Neural progenitor cell (in vitro differentiated cells): ENCODE measurements around the gene STK40.

Experiments
- CTCF ChIP-seq: fragments of 200-600 bp; sonication (generic); IDR thresholded peaks from 2 replicates; pipeline ENCODE4 v1.5.1; 2017; ENCODE audit warnings: antibody characterized with exemption, mild to moderate bottlenecking
- EZH2 ChIP-seq: fragments of 200-600 bp; sonication (generic); IDR thresholded peaks from 2 replicates; pipeline ENCODE4 v1.6.1; 2017; ENCODE audit warnings: antibody characterized with exemption, mild to moderate bottlenecking, moderate library complexity
- EZH2phosphoT487 ChIP-seq: fragments of 200-600 bp; sonication (generic); IDR thresholded peaks from 2 replicates; pipeline ENCODE4 v1.6.1; 2017; ENCODE audit warnings: antibody characterized with exemption

DNA sequence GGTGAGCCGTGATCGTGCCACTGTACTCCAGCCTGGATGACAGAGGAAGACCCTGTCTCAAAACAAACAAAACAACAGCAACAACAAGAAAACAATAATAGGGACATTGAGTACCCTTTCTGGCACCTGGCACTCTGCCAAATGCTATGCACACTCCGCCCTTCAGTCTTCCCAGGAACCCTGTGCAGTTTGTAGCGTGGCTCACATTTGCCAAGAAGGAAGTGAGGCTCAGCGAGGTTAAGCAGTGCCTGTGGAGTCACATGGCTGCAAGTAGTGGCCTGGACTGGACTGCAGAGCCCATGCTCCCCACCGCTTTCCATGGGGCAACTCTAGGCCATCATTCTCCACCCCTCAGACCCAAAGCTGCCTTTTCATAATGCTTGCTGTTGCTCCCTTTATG lies 57.0 kb downstream of the STK40 start:
- TF ChIP-seq CTCF: no peak
- TF ChIP-seq EZH2phosphoT487: no peak
- no peak for TF ChIP-seq EZH2
